GM12878 (cell line): ENCODE measurements around the gene TUBA1A. TPM values are rescaled to one million over a fixed set of nuclear protein-coding genes. Genes with fewer than 3 reads are reported as not detected.

ENCODE experiments used
- ATAC-seq: fragments of 200-7000 bp; cut with Tn5 transposase; 3 replicates; pipeline ENCODE4 v1.9.1; 2020; ENCODE audit warnings: mild to moderate bottlenecking, moderate library complexity
- BruUV-seq: library from RNA; stranded (reverse); fragments of 400-500 nt; replicated peaks from 2 replicates; lab custom pipeline; 2021; lab: Mats Ljungman, UMichigan
- CTCF ChIA-PET: fragments of 300-600 bp; sonication (Branson Sonifier 250); formaldehyde crosslinking; extraction: SDS; loops from one replicate; lab custom pipeline; 2021; ENCODE audit warnings: inconsistent platforms; lab: Yijun Ruan, JAX
- POLR2A ChIA-PET: fragments of 350-600 bp; formaldehyde crosslinking; extraction: SDS; loops from one replicate; lab custom pipeline; 2021; ENCODE audit warnings: inconsistent platforms; lab: Charles Lee
- RAD21 ChIA-PET: fragments of 300-600 bp; sonication (Branson Sonifier 250); formaldehyde crosslinking; loops from one replicate; lab custom pipeline; 2023; ENCODE audit warnings: antibody characterized with exemption; ENCODE audit not compliant: unreplicated experiment; lab: Charles Lee
- SMC1A ChIA-PET: fragments of 300-600 bp; sonication (Branson Sonifier 250); formaldehyde crosslinking; loops from one replicate; lab custom pipeline; 2023; ENCODE audit not compliant: unreplicated experiment, uncharacterized antibody; lab: Charles Lee
- DNase-seq: peaks from one replicate; pipeline ENCODE4 v3.0.0-alpha.2; 2011; ENCODE audit warnings: low read depth, low spot score
- FAIRE-seq: peaks from 3 replicates; lab custom pipeline; 2011; peaks lifted over from hg19 to GRCh38; lab: Jason Lieb, UNC
- H2AFZ ChIP-seq: 2 replicates; pipeline ENCODE4 v1.6.0; 2011; ENCODE audit warnings: low read depth, low read length, control low read depth; ENCODE audit not compliant: control insufficient read depth
- H3K27ac ChIP-seq: 2 replicates; pipeline ENCODE4 v1.5.1; 2011; ENCODE audit warnings: control low read depth; ENCODE audit not compliant: control insufficient read depth, insufficient read depth
- H3K27me3 ChIP-seq, 2 experiments: replicated peaks in 1 of 2; 2 replicates each; pipeline versions ENCODE4 v1.6.0 to v1.6.1; 2011; ENCODE audit warnings: low read length in 1 of 2; ENCODE audit not compliant: control insufficient read depth in 2 of 2, insufficient read depth in 2 of 2
- H3K36me3 ChIP-seq, 2 experiments: 2 replicates each; pipeline ENCODE4 v1.5.1; 2011; ENCODE audit warnings: low read length in 1 of 2; ENCODE audit not compliant: control insufficient read depth in 2 of 2, insufficient read depth in 2 of 2
- H3K4me1 ChIP-seq: 2 replicates; pipeline ENCODE4 v1.6.1; 2011; ENCODE audit warnings: mild to moderate bottlenecking, low read length, moderate library complexity, mixed read lengths; ENCODE audit not compliant: control insufficient read depth, insufficient read depth
- H3K4me2 ChIP-seq: 2 replicates; pipeline ENCODE4 v1.6.0; 2011; ENCODE audit warnings: control low read depth; ENCODE audit not compliant: control insufficient read depth, insufficient read depth
- H3K4me3 ChIP-seq: fragments of 200-600 bp; sonication (generic); 2 replicates; pipeline ENCODE4 v1.5.1; 2016
- H3K79me2 ChIP-seq: 2 replicates; pipeline ENCODE4 v1.6.0; 2011; ENCODE audit warnings: low read length; ENCODE audit not compliant: control insufficient read depth, insufficient read depth
- H3K9ac ChIP-seq: 2 replicates; pipeline ENCODE4 v1.8.0; 2011; ENCODE audit warnings: low read length, control low read depth, mixed read lengths; ENCODE audit not compliant: control insufficient read depth, insufficient read depth
- H3K9me3 ChIP-seq: replicated peaks from 3 replicates; pipeline ENCODE4 v1.5.1; 2011; ENCODE audit warnings: mild to moderate bottlenecking, low read length; ENCODE audit not compliant: control insufficient read depth, insufficient read depth
- H4K20me1 ChIP-seq: 2 replicates; pipeline ENCODE4 v1.6.0; 2011; ENCODE audit not compliant: control insufficient read depth, insufficient read depth
- ATF7 ChIP-seq: fragments of 450-650 bp; IDR thresholded peaks from 2 replicates; pipeline ENCODE4 v1.6.1; 2016; ENCODE audit warnings: low read depth, mild to moderate bottlenecking
- CBX5 ChIP-seq: sonication (generic); IDR thresholded peaks from 2 replicates; pipeline ENCODE4 v1.6.1; 2016; ENCODE audit warnings: low read depth, moderate library complexity, mild to moderate bottlenecking, inconsistent platforms
- NFXL1 ChIP-seq: fragments of 450-650 bp; IDR thresholded peaks from 2 replicates; pipeline ENCODE4 v1.6.1; 2017; ENCODE audit warnings: antibody characterized with exemption, mild to moderate bottlenecking, borderline replicate concordance
- NFYA ChIP-seq: IDR thresholded peaks from 2 replicates; pipeline ENCODE4 v1.6.1; 2011; ENCODE audit warnings: low read depth, mild to moderate bottlenecking, low read length, improper control_type of control experiment, borderline replicate concordance
- PAX5 ChIP-seq: IDR thresholded peaks from 2 replicates; pipeline ENCODE4 v1.6.1; 2011; ENCODE audit warnings: low read depth, low read length, borderline replicate concordance
- SUZ12 ChIP-seq: fragments of 200-600 bp; sonication (generic); IDR thresholded peaks from one replicate; pipeline ENCODE4 v1.6.1; 2018; ENCODE audit warnings: antibody characterized with exemption, mild to moderate bottlenecking; ENCODE audit not compliant: unreplicated experiment
- ZBED1 ChIP-seq: IDR thresholded peaks from 2 replicates; pipeline ENCODE4 v1.6.1; 2016; ENCODE audit warnings: borderline replicate concordance
- ZBTB33 ChIP-seq: fragments of 450-650 bp; IDR thresholded peaks from 2 replicates; pipeline ENCODE4 v1.6.1; 2017; ENCODE audit warnings: mild to moderate bottlenecking
- ZBTB4 ChIP-seq: fragments of 450-650 bp; formaldehyde crosslinking; IDR thresholded peaks from 2 replicates; pipeline ENCODE4 v1.4.0; 2022; ENCODE audit warnings: mild to moderate bottlenecking, moderate library complexity
- ZNF687 ChIP-seq: fragments of 450-650 bp; IDR thresholded peaks from 2 replicates; pipeline ENCODE4 v1.6.1; 2017; ENCODE audit warnings: mild to moderate bottlenecking, moderate library complexity
- in situ Hi-C: fragments of 300-500 bp; cut with MboI; formaldehyde crosslinking; loops from 9 replicates; pipeline ENCODE4 v1.14.3; 2018; ENCODE audit warnings: mixed read lengths
- intact Hi-C: fragments of 100-400 bp; cut with micrococcal nuclease; formaldehyde crosslinking; loops from one replicate; pipeline ENCODE4 v1.14.2; 2022; ENCODE audit not compliant: unreplicated experiment
- polyA plus RNA-seq, 11 experiments: library from polyadenylated mRNA; depleted of rRNA in 4 of 11; unstranded in 6 of 11; stranded (reverse) in 5 of 11; fragments of >200 nt; fragmentation: Nextera tagmentation in 4 of 11; fragmentation: Illumina TruSeq in 1 of 11; extraction: Ambion mirVana in 4 of 11; extraction: Trizol in 1 of 11; gene quantifications; 1 replicate in 1 of 11; 2 replicates in 10 of 11; pipeline versions ENCODE4 v1.2.1 to v1.2.3, GENCODE V29; 2011 to 2016; ENCODE audit warnings: inconsistent platforms in 2 of 11, missing spikeins in 2 of 11, low read depth in 1 of 11
- total RNA-seq, 4 experiments: library from RNA; depleted of rRNA in 3 of 4; stranded (reverse); fragments of >200 nt in 3 of 4; fragmentation: Illumina TruSeq in 1 of 4; extraction: Trizol in 1 of 4; gene quantifications; 2 replicates each; pipeline versions ENCODE4 v1.2.1 to v1.2.3, GENCODE V29; 2013 to 2021
- TF ChIP-seq, protein P1 (sequence below): fragments of 450-650 bp; IDR thresholded peaks from 2 replicates; pipeline ENCODE4 v1.6.1; 2014; ENCODE audit warnings: mild to moderate bottlenecking

TUBA1A gene
- total and polyA plus RNA-seq, 10 of the 15 experiments (the other 5 are each of a cell fraction or from before 2014, with no cell fraction given): 129 to 496 (median 249) TPM

GRCh38 chr12:49208146-49208545 is 19.3 kb upstream of the TUBA1A start (continued):
- TF ChIP-seq, protein P1, sequence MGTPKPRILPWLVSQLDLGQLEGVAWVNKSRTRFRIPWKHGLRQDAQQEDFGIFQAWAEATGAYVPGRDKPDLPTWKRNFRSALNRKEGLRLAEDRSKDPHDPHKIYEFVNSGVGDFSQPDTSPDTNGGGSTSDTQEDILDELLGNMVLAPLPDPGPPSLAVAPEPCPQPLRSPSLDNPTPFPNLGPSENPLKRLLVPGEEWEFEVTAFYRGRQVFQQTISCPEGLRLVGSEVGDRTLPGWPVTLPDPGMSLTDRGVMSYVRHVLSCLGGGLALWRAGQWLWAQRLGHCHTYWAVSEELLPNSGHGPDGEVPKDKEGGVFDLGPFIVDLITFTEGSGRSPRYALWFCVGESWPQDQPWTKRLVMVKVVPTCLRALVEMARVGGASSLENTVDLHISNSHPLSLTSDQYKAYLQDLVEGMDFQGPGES: no peak
- TF ChIP-seq NFYA (no peak), ATF7 (no peak)

DNA sequence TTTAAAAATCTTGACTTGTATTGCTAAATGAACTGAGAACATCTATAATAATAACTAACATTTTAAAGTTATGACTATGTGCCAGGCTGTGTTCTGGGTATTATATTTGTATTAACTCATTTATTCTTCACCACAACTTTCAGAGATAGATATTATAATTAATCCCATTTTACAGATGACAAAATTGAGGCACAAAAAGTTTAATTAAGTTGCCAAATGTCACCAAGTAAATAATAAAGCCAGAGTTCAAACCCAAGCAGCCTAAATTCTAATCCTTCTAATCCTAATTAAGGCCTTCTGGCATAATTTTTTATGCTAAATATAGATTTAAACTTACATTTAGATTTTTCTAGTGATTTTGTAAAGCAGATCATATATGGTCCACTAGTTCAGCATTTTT is 17.5 kb upstream of the TUBA1A start:
- ChIA-PET POLR2A (no interaction called here), SMC1A (no interaction called here)
- TF ChIP-seq CBX5 (no peak), ZBTB4 (no peak), NFXL1 (no peak), ZNF687 (no peak), ZBED1 (no peak), PAX5 (no peak), ZBTB33 (no peak), SUZ12 (no peak)

More for the DNA sequence above, 17.5 kb upstream of the TUBA1A start:
- RAD21 ChIA-PET: no interaction called here
- Histone ChIP-seq H3K27ac (no peak overlapping the region), H3K9me3 (no peaks in the 10 kb centered on the region), H3K4me2 (no peak overlapping the region), H3K4me1 (no peaks in the 10 kb centered on the region), H3K27me3 (no peaks in the 10 kb centered on the region), H3K79me2 (no peaks in the 10 kb centered on the region), H3K9ac (no peak overlapping the region), H3K4me3 (no peak overlapping the region), H4K20me1 (no peaks in the 10 kb centered on the region), H2AFZ (no peak overlapping the region), H3K36me3 (no peaks in the 10 kb centered on the region)
- CTCF ChIA-PET: no interaction called here
- no peak for ATAC-seq
- BruUV-seq: no TSS peak
- in situ Hi-C loops (no loop called here), intact Hi-C loops (no loop called here)
- no peak for DNase-seq
- FAIRE-seq: no peak
